ENCODE results near the gene SLC16A10.
A peak's percentile ranks its signal among the peaks of the same experiment; 100 is the strongest.

GRCh38 chr6:111087871-111088667, 766 bp downstream of the SLC16A10 start:
- TF ChIP-seq CTCF (conservative IDR thresholded peaks at IDR 0.05; ENCODE audit: low read depth in 2 of 2) (no peak), POLR2AphosphoS5 (IDR thresholded peaks at IDR 0.05; ENCODE audit: low read depth) (0 out of 2 replicates have a peak, but pooled peaks have one; percentile 25), EZH2 (IDR thresholded peaks at IDR 0.05; ENCODE audit: low read depth, unreplicated experiment) (no peak), ETS1 (IDR thresholded peaks at IDR 0.05) (no peak), JUNB (IDR thresholded peaks at IDR 0.05; ENCODE audit: unreplicated experiment) (no peak), CREB1 (CRISPR knock-in tag; IDR thresholded peaks at IDR 0.05; ENCODE audit: low read depth) (no peak; the same call in 1 of the 2 replicates), REST (IDR thresholded peaks at IDR 0.05; ENCODE audit: unreplicated experiment) (no peak), EZH2phosphoT487 (IDR thresholded peaks at IDR 0.05; ENCODE audit: unreplicated experiment) (no peak), ZNF114 (CRISPR knock-in tag; IDR thresholded peaks at IDR 0.05) (no peak), ZNF462 (CRISPR knock-in tag; IDR thresholded peaks at IDR 0.05) (no peak), NANOG (IDR thresholded peaks at IDR 0.05; ENCODE audit: borderline replicate concordance) (no peak)

All from GM23338 (cell line).